Lower leg skin (tissue), 4 donors: ENCODE measurements around the gene GLS. TPM values are rescaled to one million over a fixed set of nuclear protein-coding genes. Genes with fewer than 3 reads are reported as not detected.
A peak's percentile ranks its signal among the peaks of the same experiment; 100 is the strongest.
"Not testable (repeated sequence)": the region's sequence is repeated elsewhere in the genome, so short reads cannot be mapped to it uniquely, and the experiment has no call there.

Experiments used
- DNase-seq, 2 donors: peaks; one replicate each; pipeline ENCODE4 v3.0.0-alpha.2; 2019; ENCODE audit warnings: low spot score in 2 of 2
- H3K4me3 ChIP-seq: fragments of 200-600 bp; sonication (generic); 2 replicates; pipeline ENCODE4 v1.5.1; 2017; ENCODE audit warnings: mild to moderate bottlenecking, low read depth; ENCODE audit not compliant: poor library complexity, severe bottlenecking
- CTCF ChIP-seq, 3 donors: fragments of 450-650 bp; IDR thresholded peaks; one replicate each; pipeline ENCODE4 v1.5.1; 2016; ENCODE audit warnings: antibody characterized with exemption in 3 of 3, mild to moderate bottlenecking in 3 of 3, moderate library complexity in 2 of 3
- POLR2A ChIP-seq, 2 donors: fragments of 450-650 bp; IDR thresholded peaks; one replicate each; pipeline ENCODE4 v1.6.1; 2016 to 2017; ENCODE audit warnings: antibody characterized with exemption in 2 of 2, mild to moderate bottlenecking in 1 of 2, moderate library complexity in 1 of 2
- WGBS, 2 donors: methylation state at CpG; one replicate each; pipeline ENCODE4 v1.1.5; 2018; 5-methylcytosine and 5-hydroxymethylcytosine counted together
- intact Hi-C: fragments of 100-400 bp; cut with DNase I; formaldehyde crosslinking; loops from one replicate; pipeline ENCODE4 v1.15.0; 2023; ENCODE audit warnings: low total_unique reads
- total RNA-seq, 4 donors: library from RNA; depleted of rRNA; stranded (reverse); fragments of >200 nt; gene quantifications; one replicate each; pipeline ENCODE4 v1.1.0, GENCODE V29; 2016

Gene GLS
- total RNA-seq, 4 donors from 2014 or later: 55.3 to 86.2 (median 67.6) TPM

- intact Hi-C loops: no loop called here
- DNase-seq: no peak
- TF ChIP-seq CTCF (IDR thresholded peaks at IDR 0.05) (no peak), POLR2A (IDR thresholded peaks at IDR 0.05) (no peak)
- peak overlapping the region; percentile 65 for H3K4me3 ChIP-seq
- 31 to 33% methylated on average over 28 of the region's 28 CpGs for WGBS, 2 donors
Observed at GRCh38 chr2:190879474-190880377, 895 bp upstream of the GLS start.

- peak overlapping the region; percentile 97 for H3K4me3 ChIP-seq
- TF ChIP-seq POLR2A (IDR thresholded peaks at IDR 0.05) (no peak), CTCF (IDR thresholded peaks at IDR 0.05) (no peak)
- intact Hi-C loops: no loop called here
- WGBS, 2 donors: 0 to 2% methylated on average over 10 to 46 of the region's 60 CpGs
- DNase-seq: peak in 1 of 2 donors; percentile 47
Observed at GRCh38 chr2:190881084-190881597, 520 bp downstream of the GLS start.

- DNase-seq: peak; percentile 71 to 95
- peak overlapping the region; percentile 97 for H3K4me3 ChIP-seq
- TF ChIP-seq POLR2A (IDR thresholded peaks at IDR 0.05): no peak
- no peak for TF ChIP-seq CTCF (IDR thresholded peaks at IDR 0.05)
- intact Hi-C loops: no loop called here
- 0% methylated on average over 31 to 33 of the region's 46 CpGs for WGBS, 2 donors
Observed at GRCh38 chr2:190881598-190882410, 1.2 kb downstream of the GLS start.

GRCh38 chr2:190882411-190882766, 1.8 kb downstream of the GLS start:
- TF ChIP-seq CTCF (IDR thresholded peaks at IDR 0.05): no peak
- TF ChIP-seq POLR2A (IDR thresholded peaks at IDR 0.05): no peak
- 4% methylated on average over 5 of the region's 5 CpGs for WGBS, 2 donors
- intact Hi-C loops: no loop called here
- DNase-seq: no peak
- H3K4me3 ChIP-seq: peak overlapping the region; percentile 97

- intact Hi-C loops: no loop called here
- 16 to 24% methylated on average over 4 of the region's 4 CpGs for WGBS, 2 donors
- TF ChIP-seq CTCF (IDR thresholded peaks at IDR 0.05) (no peak), POLR2A (IDR thresholded peaks at IDR 0.05) (no peak)
Observed at GRCh38 chr2:190882856-190883582, 2.4 kb downstream of the GLS start.

GRCh38 chr2:190885844-190886243, 5.2 kb downstream of the GLS start:
- intact Hi-C loops, DNase-seq, H3K4me3 ChIP-seq: not testable (repeated sequence)
- 87 to 91% methylated on average over 6 of the region's 6 CpGs for WGBS, 2 donors

More at GRCh38 chr2:190882856-190883582, 2.4 kb downstream of the GLS start:
- H3K4me3 ChIP-seq: no peak overlapping the region
- DNase-seq: no peak
